Osteoblast (primary cell): ENCODE results near the gene TSPO2. TPM values are rescaled to one million over a fixed set of nuclear protein-coding genes. Genes with fewer than 3 reads are reported as not detected.

Experiments used
- DNase-seq: peaks from one replicate; pipeline ENCODE4 v3.0.0; 2011; ENCODE audit warnings: low spot score, mixed read lengths; ENCODE audit not compliant: insufficient read length; ENCODE audit errors: missing footprints
- H2AFZ ChIP-seq: 2 replicates; pipeline ENCODE4 v1.6.0; 2011; ENCODE audit warnings: mild to moderate bottlenecking, low read length
- H3K27ac ChIP-seq: 2 replicates; pipeline ENCODE4 v1.5.1; 2011; ENCODE audit warnings: mild to moderate bottlenecking, low read depth, low read length, moderate library complexity
- H3K27me3 ChIP-seq: 2 replicates; pipeline ENCODE4 v1.6.0; 2012; ENCODE audit warnings: mild to moderate bottlenecking, control low read depth, inconsistent platforms, low read length, moderate library complexity; ENCODE audit not compliant: insufficient read depth
- H3K36me3 ChIP-seq: 2 replicates; pipeline ENCODE4 v1.5.1; 2011; ENCODE audit warnings: mild to moderate bottlenecking, low read length, control low read depth, moderate library complexity; ENCODE audit not compliant: insufficient read depth
- H3K4me1 ChIP-seq: 2 replicates; pipeline ENCODE4 v1.5.1; 2011; ENCODE audit warnings: mild to moderate bottlenecking, low read length, control low read depth, moderate library complexity; ENCODE audit not compliant: insufficient read depth
- H3K4me2 ChIP-seq: 2 replicates; pipeline ENCODE4 v1.6.0; 2011; ENCODE audit warnings: mild to moderate bottlenecking, low read length; ENCODE audit not compliant: insufficient read depth
- H3K4me3 ChIP-seq: fragments of 200-600 bp; sonication (generic); 3 replicates; pipeline ENCODE4 v1.5.1; 2012; ENCODE audit warnings: mild to moderate bottlenecking, low read length, inconsistent platforms; ENCODE audit not compliant: insufficient read depth
- H3K79me2 ChIP-seq: 2 replicates; pipeline ENCODE4 v1.6.0; 2012; ENCODE audit warnings: mild to moderate bottlenecking, low read length, control low read depth, inconsistent platforms; ENCODE audit not compliant: insufficient read depth
- H3K9me3 ChIP-seq: 2 replicates; pipeline ENCODE4 v1.5.1; 2011; ENCODE audit warnings: low read depth, low read length, control low read depth
- H4K20me1 ChIP-seq: 2 replicates; pipeline ENCODE4 v1.6.0; 2012; ENCODE audit warnings: mild to moderate bottlenecking, low read length, control low read depth; ENCODE audit not compliant: insufficient read depth
- total RNA-seq: library from RNA; depleted of rRNA; stranded (reverse); fragments of >200 nt; gene quantifications from 2 replicates; pipeline ENCODE4 v1.2.3, GENCODE V29; 2012
- TF ChIP-seq, protein P1 (sequence below): IDR thresholded peaks from 2 replicates; pipeline ENCODE4 v1.5.1; 2011; ENCODE audit warnings: mild to moderate bottlenecking, low read depth, low read length, moderate library complexity; ENCODE audit errors: extremely low read depth

Gene TSPO2
- total RNA-seq, 1 donor, result not detected

DNA sequence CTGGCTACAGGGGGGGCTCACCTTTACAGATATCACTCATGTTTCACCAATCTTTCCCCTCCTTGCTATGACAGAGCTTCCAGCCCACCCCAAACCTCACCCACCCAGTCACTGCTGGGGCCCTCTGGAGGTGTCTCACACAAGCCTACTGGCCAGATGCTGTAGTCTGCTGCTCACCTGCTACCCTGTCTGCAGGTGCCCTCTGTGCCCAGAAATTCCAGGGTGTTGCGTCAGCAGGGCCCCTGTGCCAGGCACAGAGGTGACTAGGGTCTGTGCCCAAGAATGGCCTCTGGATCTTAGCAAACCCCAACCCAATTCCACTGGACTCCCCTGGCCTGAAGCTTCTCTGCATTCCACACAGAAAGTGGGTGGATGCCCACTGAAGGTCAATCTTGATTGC, 24.6 kb upstream of the TSPO2 start:
- Histone ChIP-seq H2AFZ (no peak overlapping the region), H3K4me1 (peaks cover 4% of the 10 kb centered on the region), H3K4me2 (no peak overlapping the region), H3K27ac (no peak overlapping the region), H3K27me3 (no peaks in the 10 kb centered on the region), H4K20me1 (no peaks in the 10 kb centered on the region), H3K79me2 (no peaks in the 10 kb centered on the region), H3K9me3 (no peaks in the 10 kb centered on the region), H3K4me3 (no peak overlapping the region), H3K36me3 (no peaks in the 10 kb centered on the region)
- TF ChIP-seq, protein P1, sequence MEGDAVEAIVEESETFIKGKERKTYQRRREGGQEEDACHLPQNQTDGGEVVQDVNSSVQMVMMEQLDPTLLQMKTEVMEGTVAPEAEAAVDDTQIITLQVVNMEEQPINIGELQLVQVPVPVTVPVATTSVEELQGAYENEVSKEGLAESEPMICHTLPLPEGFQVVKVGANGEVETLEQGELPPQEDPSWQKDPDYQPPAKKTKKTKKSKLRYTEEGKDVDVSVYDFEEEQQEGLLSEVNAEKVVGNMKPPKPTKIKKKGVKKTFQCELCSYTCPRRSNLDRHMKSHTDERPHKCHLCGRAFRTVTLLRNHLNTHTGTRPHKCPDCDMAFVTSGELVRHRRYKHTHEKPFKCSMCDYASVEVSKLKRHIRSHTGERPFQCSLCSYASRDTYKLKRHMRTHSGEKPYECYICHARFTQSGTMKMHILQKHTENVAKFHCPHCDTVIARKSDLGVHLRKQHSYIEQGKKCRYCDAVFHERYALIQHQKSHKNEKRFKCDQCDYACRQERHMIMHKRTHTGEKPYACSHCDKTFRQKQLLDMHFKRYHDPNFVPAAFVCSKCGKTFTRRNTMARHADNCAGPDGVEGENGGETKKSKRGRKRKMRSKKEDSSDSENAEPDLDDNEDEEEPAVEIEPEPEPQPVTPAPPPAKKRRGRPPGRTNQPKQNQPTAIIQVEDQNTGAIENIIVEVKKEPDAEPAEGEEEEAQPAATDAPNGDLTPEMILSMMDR, result no peak
- no peak for DNase-seq

DNA sequence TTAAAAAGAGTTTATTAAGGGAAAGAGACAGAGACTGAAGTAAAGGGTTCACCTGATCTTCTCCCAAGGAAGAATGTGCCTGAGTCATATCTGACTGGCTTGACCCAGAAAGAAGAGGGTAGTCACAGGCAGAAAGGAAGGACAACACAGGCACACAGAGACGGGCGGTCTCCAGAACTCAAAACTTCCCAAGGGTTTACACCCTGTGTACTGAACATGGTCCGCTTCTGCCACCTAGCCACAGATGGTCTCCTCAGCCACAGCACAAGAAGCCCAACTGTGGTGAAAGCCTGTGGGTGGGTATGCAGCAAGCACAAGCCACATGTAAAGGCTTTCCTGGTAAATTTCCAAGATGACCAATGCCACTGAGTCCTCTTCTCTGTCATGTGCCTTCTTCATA, 20.4 kb upstream of the TSPO2 start:
- no peak overlapping the region for H3K27ac ChIP-seq
- no peaks in the 10 kb centered on the region for H3K36me3 ChIP-seq
- no peaks in the 10 kb centered on the region for H3K79me2 ChIP-seq
- DNase-seq, result peak; percentile 61
- TF ChIP-seq, protein P1, result peak; percentile 47
- H3K4me2 ChIP-seq, result no peak overlapping the region
- no peak overlapping the region for H2AFZ ChIP-seq
- H3K9me3 ChIP-seq, result no peaks in the 10 kb centered on the region
- no peak overlapping the region for H3K4me3 ChIP-seq
- H3K27me3 ChIP-seq, result peaks cover 3% of the 10 kb centered on the region
- H4K20me1 ChIP-seq, result no peaks in the 10 kb centered on the region
- H3K4me1 ChIP-seq, result peaks cover 4% of the 10 kb centered on the region

DNA sequence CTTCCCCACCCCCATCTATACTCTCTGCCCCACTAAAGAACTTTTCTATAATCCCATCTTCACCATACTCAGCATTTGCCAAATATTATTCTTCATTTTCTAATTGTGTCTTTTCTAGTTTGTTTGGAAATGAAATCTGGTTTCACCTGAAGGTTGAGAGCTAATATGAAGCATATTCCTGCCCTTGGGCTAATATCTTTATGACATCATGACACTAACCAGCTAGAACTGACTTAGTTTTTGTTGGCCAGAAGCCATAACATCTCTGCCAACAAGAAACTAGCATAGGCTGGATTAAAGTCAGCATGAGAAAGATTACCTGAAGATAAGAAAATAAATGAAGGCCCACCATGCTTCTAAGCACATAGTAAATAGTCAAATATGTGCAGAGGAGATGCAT, 20.0 kb upstream of the TSPO2 start:
- H2AFZ ChIP-seq, result no peak overlapping the region
- no peaks in the 10 kb centered on the region for H4K20me1 ChIP-seq
- no peaks in the 10 kb centered on the region for H3K36me3 ChIP-seq
- H3K4me2 ChIP-seq, result no peak overlapping the region
- peaks cover 4% of the 10 kb centered on the region for H3K4me1 ChIP-seq
- DNase-seq, result peak; percentile 14
- H3K27ac ChIP-seq, result no peak overlapping the region
- H3K27me3 ChIP-seq, result peaks cover 3% of the 10 kb centered on the region
- no peak overlapping the region for H3K4me3 ChIP-seq
- no peaks in the 10 kb centered on the region for H3K9me3 ChIP-seq
- TF ChIP-seq, protein P1, result no peak
- H3K79me2 ChIP-seq, result no peaks in the 10 kb centered on the region

DNA sequence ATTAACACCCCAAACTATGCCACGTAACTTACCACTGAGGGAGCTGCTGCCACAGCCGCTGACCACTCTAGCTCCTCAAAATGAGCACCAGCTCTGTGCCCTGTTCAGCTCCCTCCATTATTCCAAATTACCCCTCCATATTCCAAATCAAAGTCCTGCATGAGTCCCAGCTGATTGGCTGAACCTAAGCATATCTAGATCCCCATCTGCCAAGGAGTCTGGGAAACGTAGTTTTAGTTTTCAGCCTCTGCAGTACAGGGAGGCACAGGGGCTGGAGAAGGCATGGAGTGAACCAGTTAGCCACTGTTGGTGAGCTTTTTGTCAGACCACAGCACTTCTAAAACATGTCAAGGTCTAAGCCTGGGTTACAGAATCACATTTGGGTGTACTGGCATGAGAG, 19.2 kb upstream of the TSPO2 start:
- Histone ChIP-seq H2AFZ (no peak overlapping the region), H3K9me3 (no peaks in the 10 kb centered on the region), H3K27ac (no peak overlapping the region), H3K27me3 (peaks cover 3% of the 10 kb centered on the region), H4K20me1 (no peaks in the 10 kb centered on the region), H3K36me3 (no peaks in the 10 kb centered on the region), H3K79me2 (no peaks in the 10 kb centered on the region), H3K4me1 (peaks cover 9% of the 10 kb centered on the region), H3K4me3 (no peak overlapping the region), H3K4me2 (no peak overlapping the region)
- TF ChIP-seq, protein P1, result no peak
- DNase-seq, result peak; percentile 83
